Neural progenitor cell (in vitro differentiated cells): ENCODE measurements around the gene TIMP3.

ENCODE experiments used
- EZH2 ChIP-seq: fragments of 200-600 bp; sonication (generic); IDR thresholded peaks from 2 replicates; pipeline ENCODE4 v1.6.1; 2017; ENCODE audit warnings: antibody characterized with exemption, mild to moderate bottlenecking, moderate library complexity
- EZH2phosphoT487 ChIP-seq: fragments of 200-600 bp; sonication (generic); IDR thresholded peaks from 2 replicates; pipeline ENCODE4 v1.6.1; 2017; ENCODE audit warnings: antibody characterized with exemption
- TF ChIP-seq, protein P1 (sequence below): fragments of 200-600 bp; sonication (generic); IDR thresholded peaks from 2 replicates; pipeline ENCODE4 v1.5.1; 2017; ENCODE audit warnings: antibody characterized with exemption, mild to moderate bottlenecking

DNA sequence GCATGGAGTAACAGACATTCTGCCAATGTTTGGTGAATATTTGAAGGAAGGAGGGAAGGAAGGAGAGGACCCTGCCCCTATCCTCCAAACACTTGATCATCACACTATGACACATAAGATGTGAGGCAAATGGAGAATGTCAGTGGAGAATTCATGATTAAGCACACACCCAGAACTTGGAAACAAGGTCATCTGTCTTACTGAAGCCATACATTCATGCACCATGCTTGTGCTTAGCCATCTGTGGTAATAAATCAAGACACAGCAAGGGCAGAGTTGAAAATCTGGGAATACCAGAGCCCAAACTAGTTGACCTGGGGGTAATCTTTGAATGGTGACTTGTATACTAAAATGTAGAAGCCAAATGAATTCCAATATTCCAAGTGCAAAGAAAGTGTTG, 7.9 kb upstream of the TIMP3 start:
- TF ChIP-seq, protein P1, sequence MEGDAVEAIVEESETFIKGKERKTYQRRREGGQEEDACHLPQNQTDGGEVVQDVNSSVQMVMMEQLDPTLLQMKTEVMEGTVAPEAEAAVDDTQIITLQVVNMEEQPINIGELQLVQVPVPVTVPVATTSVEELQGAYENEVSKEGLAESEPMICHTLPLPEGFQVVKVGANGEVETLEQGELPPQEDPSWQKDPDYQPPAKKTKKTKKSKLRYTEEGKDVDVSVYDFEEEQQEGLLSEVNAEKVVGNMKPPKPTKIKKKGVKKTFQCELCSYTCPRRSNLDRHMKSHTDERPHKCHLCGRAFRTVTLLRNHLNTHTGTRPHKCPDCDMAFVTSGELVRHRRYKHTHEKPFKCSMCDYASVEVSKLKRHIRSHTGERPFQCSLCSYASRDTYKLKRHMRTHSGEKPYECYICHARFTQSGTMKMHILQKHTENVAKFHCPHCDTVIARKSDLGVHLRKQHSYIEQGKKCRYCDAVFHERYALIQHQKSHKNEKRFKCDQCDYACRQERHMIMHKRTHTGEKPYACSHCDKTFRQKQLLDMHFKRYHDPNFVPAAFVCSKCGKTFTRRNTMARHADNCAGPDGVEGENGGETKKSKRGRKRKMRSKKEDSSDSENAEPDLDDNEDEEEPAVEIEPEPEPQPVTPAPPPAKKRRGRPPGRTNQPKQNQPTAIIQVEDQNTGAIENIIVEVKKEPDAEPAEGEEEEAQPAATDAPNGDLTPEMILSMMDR, result no peak
- TF ChIP-seq EZH2phosphoT487 (no peak), EZH2 (no peak)
